Measurements from ENCODE around the gene RBMS1. TPM values are rescaled to one million over a fixed set of nuclear protein-coding genes. Genes with fewer than 3 reads are reported as not detected.

RBMS1 gene
- total RNA-seq, 1 experiment from 2014 or later: 65.4 TPM

DNA sequence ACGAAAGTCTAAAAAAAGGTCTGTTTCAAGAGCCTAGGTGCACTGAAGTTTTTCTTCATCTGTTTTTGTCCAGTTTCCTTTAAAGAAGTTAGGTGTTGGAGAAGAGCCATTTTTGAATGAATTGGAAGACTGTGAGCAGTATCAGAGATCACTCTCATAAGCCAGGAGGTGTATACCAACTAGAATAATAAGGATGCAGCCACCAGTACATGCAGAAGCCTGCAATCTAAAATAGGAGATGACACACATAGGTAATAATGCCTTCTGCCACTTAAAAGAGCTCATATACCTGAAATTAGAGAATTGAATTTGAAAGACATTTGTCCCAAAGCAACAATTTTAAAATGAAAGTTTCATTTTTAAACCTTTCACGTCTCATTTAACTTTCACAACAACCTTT is 81.7 kb downstream of the RBMS1 start:
- ChIA-PET CTCF (interaction anchor here (0.9 to 3.7 kb wide), 2 partner anchors 17 to 558 kb away, joined by 4 to 15 read pairs; no protein-coding TSS in a partner anchor), POLR2A (interaction anchor here (0.7 to 1.5 kb wide), 4 partner anchors 8 to 184 kb away, joined by 3 to 5 read pairs (median 4); no protein-coding TSS in a partner anchor)
- H3K4me1 Mint-ChIP-seq (ENCODE audit: insufficient read depth, unreplicated experiment): peaks cover 30% of the 10 kb centered on the region
- intact Hi-C loops (cut with micrococcal nuclease): no loop called here
- no peak overlapping the region for H3K27ac Mint-ChIP-seq (ENCODE audit: low read depth, unreplicated experiment)
- no peak for DNase-seq (ENCODE audit: unreplicated experiment)
- no peaks in the 10 kb centered on the region for H3K9me3 Mint-ChIP-seq (ENCODE audit: unreplicated experiment)
- no TSS peak for BruUV-seq (replicated peaks)
- no peak overlapping the region for H3K4me3 Mint-ChIP-seq (ENCODE audit: unreplicated experiment)
- no peaks in the 10 kb centered on the region for H3K36me3 Mint-ChIP-seq (ENCODE audit: insufficient read depth, unreplicated experiment)
- TF ChIP-seq, protein P1, sequence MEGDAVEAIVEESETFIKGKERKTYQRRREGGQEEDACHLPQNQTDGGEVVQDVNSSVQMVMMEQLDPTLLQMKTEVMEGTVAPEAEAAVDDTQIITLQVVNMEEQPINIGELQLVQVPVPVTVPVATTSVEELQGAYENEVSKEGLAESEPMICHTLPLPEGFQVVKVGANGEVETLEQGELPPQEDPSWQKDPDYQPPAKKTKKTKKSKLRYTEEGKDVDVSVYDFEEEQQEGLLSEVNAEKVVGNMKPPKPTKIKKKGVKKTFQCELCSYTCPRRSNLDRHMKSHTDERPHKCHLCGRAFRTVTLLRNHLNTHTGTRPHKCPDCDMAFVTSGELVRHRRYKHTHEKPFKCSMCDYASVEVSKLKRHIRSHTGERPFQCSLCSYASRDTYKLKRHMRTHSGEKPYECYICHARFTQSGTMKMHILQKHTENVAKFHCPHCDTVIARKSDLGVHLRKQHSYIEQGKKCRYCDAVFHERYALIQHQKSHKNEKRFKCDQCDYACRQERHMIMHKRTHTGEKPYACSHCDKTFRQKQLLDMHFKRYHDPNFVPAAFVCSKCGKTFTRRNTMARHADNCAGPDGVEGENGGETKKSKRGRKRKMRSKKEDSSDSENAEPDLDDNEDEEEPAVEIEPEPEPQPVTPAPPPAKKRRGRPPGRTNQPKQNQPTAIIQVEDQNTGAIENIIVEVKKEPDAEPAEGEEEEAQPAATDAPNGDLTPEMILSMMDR (IDR thresholded peaks at IDR 0.05; ENCODE audit: unreplicated experiment): no peak
- no peaks in the 10 kb centered on the region for H3K27me3 Mint-ChIP-seq (ENCODE audit: insufficient read depth, unreplicated experiment)

DNA sequence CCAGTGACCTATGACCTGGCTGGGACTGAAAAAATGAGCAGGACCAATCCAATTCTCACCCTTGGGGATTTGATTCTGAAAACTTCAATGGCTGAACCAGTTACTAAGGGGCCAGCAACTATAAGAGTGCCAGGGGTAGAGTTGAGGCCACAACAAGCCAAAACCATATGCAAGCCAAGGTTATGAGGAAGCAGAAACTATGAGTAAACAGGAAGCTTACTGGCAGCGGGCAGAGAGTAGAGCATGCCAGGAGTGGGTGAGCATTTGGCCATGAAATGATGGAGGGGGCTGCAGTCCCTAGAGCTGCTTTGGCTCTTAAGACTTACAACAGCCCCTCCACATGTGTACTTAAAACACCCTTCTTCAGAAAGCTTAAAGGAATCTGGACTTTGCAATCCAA is 82.4 kb downstream of the RBMS1 start:
- H3K27me3 Mint-ChIP-seq (ENCODE audit: insufficient read depth, unreplicated experiment): no peaks in the 10 kb centered on the region
- no peak overlapping the region for H3K4me3 Mint-ChIP-seq (ENCODE audit: unreplicated experiment)
- no peaks in the 10 kb centered on the region for H3K36me3 Mint-ChIP-seq (ENCODE audit: insufficient read depth, unreplicated experiment)
- H3K4me1 Mint-ChIP-seq (ENCODE audit: insufficient read depth, unreplicated experiment): peaks cover 28% of the 10 kb centered on the region
- CTCF ChIA-PET: interaction anchor here (0.6 kb wide), 1 partner anchor 33 kb away, joined by 3 read pairs; no protein-coding TSS in a partner anchor
- POLR2A ChIA-PET: interaction anchor here (0.6 to 1.0 kb wide), 2 partner anchors 23 to 566 kb away, joined by 3 read pairs; no protein-coding TSS in a partner anchor
- BruUV-seq (replicated peaks): no TSS peak
- TF ChIP-seq, protein P1 (IDR thresholded peaks at IDR 0.05; ENCODE audit: unreplicated experiment): no peak
- DNase-seq (ENCODE audit: unreplicated experiment): peak; percentile 72
- H3K9me3 Mint-ChIP-seq (ENCODE audit: unreplicated experiment): no peaks in the 10 kb centered on the region
- no peak overlapping the region for H3K27ac Mint-ChIP-seq (ENCODE audit: low read depth, unreplicated experiment)
- intact Hi-C loops (cut with micrococcal nuclease): no loop called here

DNA sequence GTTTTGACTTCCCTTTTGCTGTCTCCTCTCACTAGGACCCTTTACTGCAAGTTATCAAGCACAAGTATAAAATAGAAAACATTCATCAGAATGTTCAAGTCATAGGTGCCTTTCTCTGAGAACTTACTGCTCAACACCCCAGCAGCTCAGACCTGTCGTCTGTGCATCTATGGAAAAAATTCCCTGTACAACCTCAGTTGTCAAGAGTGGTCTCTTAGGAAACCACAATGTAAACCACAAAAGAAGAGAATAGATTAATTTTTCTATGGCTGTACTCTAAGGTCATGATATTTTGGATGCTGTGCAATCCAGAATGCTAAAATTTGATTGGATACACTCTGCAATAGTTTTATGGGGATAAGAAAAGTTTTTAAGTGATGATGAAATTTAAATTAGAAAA is 84.1 kb downstream of the RBMS1 start:
- no peaks in the 10 kb centered on the region for H3K9me3 Mint-ChIP-seq (ENCODE audit: unreplicated experiment)
- CTCF ChIA-PET: no interaction called here
- TF ChIP-seq, protein P1 (IDR thresholded peaks at IDR 0.05; ENCODE audit: unreplicated experiment): no peak
- no peaks in the 10 kb centered on the region for H3K27me3 Mint-ChIP-seq (ENCODE audit: insufficient read depth, unreplicated experiment)
- H3K36me3 Mint-ChIP-seq (ENCODE audit: insufficient read depth, unreplicated experiment): no peaks in the 10 kb centered on the region
- BruUV-seq (replicated peaks): no TSS peak
- no peak overlapping the region for H3K27ac Mint-ChIP-seq (ENCODE audit: low read depth, unreplicated experiment)
- POLR2A ChIA-PET: interaction anchor here (0.7 to 1.8 kb wide), 2 partner anchors 24 to 77 kb away, joined by 3 to 4 read pairs; no protein-coding TSS in a partner anchor
- H3K4me1 Mint-ChIP-seq (ENCODE audit: insufficient read depth, unreplicated experiment): peaks cover 28% of the 10 kb centered on the region
- no peak for DNase-seq (ENCODE audit: unreplicated experiment)
- H3K4me3 Mint-ChIP-seq (ENCODE audit: unreplicated experiment): no peak overlapping the region
- intact Hi-C loops (cut with micrococcal nuclease): loop anchor here (5.0 to 10.0 kb wide), 3 partner anchors 185 to 563 kb away; no protein-coding TSS in a partner anchor

DNA sequence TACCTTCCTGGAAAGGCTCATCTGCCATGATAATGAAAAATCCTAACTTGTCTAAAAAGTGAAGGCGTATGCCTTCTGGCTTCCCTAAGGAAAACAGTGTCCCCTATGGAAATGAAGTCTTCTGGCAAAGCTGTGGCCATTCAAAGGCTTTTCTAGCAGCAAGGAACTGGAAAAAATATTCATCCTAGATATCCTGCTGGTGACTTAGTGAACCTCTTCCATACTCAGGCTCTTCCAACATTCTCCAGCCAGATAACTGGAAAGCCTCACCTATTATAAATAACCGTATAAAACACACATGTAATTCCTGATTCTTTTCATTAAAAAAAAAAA is 84.7 kb downstream of the RBMS1 start:
- H3K4me1 Mint-ChIP-seq (ENCODE audit: insufficient read depth, unreplicated experiment): peaks cover 29% of the 10 kb centered on the region
- POLR2A ChIA-PET: interaction anchor here (1.8 kb wide), 1 partner anchor 24 kb away, joined by 4 read pairs; no protein-coding TSS in a partner anchor
- peak overlapping the region; percentile 44 for H3K27ac Mint-ChIP-seq (ENCODE audit: low read depth, unreplicated experiment)
- H3K27me3 Mint-ChIP-seq (ENCODE audit: insufficient read depth, unreplicated experiment): no peaks in the 10 kb centered on the region
- TF ChIP-seq, protein P1 (IDR thresholded peaks at IDR 0.05; ENCODE audit: unreplicated experiment): no peak
- BruUV-seq (replicated peaks): no TSS peak
- CTCF ChIA-PET: interaction anchor here (0.6 kb wide), 1 partner anchor 49 kb away, joined by 3 read pairs; no protein-coding TSS in a partner anchor
- H3K36me3 Mint-ChIP-seq (ENCODE audit: insufficient read depth, unreplicated experiment): no peaks in the 10 kb centered on the region
- H3K9me3 Mint-ChIP-seq (ENCODE audit: unreplicated experiment): no peaks in the 10 kb centered on the region
- no peak for DNase-seq (ENCODE audit: unreplicated experiment)
- H3K4me3 Mint-ChIP-seq (ENCODE audit: unreplicated experiment): peak overlapping the region; percentile 92
- intact Hi-C loops (cut with micrococcal nuclease): loop anchor here (5.0 to 10.0 kb wide), 3 partner anchors 184 to 563 kb away; no protein-coding TSS in a partner anchor
